PC-9 (cell line): ENCODE results near the gene ANAPC1.

ENCODE experiments used
- EZH2 ChIP-seq: fragments of 200-600 bp; sonication (generic); IDR thresholded peaks from 2 replicates; pipeline ENCODE4 v1.8.0; 2017; ENCODE audit warnings: antibody characterized with exemption, low read depth
- TF ChIP-seq, protein P1 (sequence below): fragments of 200-600 bp; sonication (generic); conservative IDR thresholded peaks from 2 replicates; pipeline ENCODE4 v1.6.1; 2017; ENCODE audit warnings: mixed run types, antibody characterized with exemption, mild to moderate bottlenecking, moderate library complexity

DNA sequence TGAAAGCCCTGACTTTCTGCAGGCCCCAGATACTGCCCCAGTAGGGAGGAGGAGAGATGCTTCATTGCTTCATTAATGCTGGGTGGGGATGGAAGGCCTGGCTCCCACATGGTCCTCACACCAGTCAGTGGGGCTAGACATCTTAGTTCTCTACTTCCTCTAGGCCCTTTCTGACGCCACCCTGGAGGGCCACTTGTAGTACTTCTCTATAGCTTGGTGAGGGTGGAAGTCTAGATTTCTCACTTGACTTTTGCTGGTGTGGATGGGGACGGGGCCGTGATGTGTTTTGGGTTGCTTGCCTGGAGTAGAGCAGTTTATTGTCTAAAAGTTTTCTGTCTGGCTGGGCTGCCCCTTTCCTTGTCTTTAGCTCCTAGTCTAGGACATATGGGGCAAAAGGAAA lies 33.1 kb upstream of the ANAPC1 start:
- TF ChIP-seq, protein P1, sequence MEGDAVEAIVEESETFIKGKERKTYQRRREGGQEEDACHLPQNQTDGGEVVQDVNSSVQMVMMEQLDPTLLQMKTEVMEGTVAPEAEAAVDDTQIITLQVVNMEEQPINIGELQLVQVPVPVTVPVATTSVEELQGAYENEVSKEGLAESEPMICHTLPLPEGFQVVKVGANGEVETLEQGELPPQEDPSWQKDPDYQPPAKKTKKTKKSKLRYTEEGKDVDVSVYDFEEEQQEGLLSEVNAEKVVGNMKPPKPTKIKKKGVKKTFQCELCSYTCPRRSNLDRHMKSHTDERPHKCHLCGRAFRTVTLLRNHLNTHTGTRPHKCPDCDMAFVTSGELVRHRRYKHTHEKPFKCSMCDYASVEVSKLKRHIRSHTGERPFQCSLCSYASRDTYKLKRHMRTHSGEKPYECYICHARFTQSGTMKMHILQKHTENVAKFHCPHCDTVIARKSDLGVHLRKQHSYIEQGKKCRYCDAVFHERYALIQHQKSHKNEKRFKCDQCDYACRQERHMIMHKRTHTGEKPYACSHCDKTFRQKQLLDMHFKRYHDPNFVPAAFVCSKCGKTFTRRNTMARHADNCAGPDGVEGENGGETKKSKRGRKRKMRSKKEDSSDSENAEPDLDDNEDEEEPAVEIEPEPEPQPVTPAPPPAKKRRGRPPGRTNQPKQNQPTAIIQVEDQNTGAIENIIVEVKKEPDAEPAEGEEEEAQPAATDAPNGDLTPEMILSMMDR, result no peak
- TF ChIP-seq EZH2, result no peak
